Pancreas (tissue), 10 donors: ENCODE results near the gene MRC1. TPM values are rescaled to one million over a fixed set of nuclear protein-coding genes. Genes with fewer than 3 reads are reported as not detected.
A peak's percentile ranks its signal among the peaks of the same experiment; 100 is the strongest.
"Not testable (repeated sequence)": the region's sequence is repeated elsewhere in the genome, so short reads cannot be mapped to it uniquely, and the experiment has no call there.

Source experiments
- ATAC-seq, 4 donors: fragments of 200-7000 bp; cut with Tn5 transposase; one replicate each; pipeline versions ENCODE4 v1.8.0 to v1.9.1; 2020; ENCODE audit warnings: mild to moderate bottlenecking in 4 of 4, moderate library complexity in 4 of 4
- DNase-seq, 6 donors: peaks; one replicate each; pipeline ENCODE4 v3.0.0-alpha.2; 2020
- FAIRE-seq: peaks from 2 replicates; lab custom pipeline; 2012; peaks lifted over from hg19 to GRCh38; lab: Jason Lieb, UNC
- H3K27ac ChIP-seq, 4 donors: fragments of 200-600 bp; sonication (generic); 1 replicate in 3 of 4; 2 replicates in 1 of 4; pipeline versions ENCODE4 v1.5.0 to v1.8.0; 2020
- H3K27me3 ChIP-seq, 4 donors: fragments of 200-600 bp; one replicate each; pipeline ENCODE4 v1.8.0; 2021
- H3K36me3 ChIP-seq, 3 donors: fragments of 200-600 bp; sonication (generic) in 1 of 3; one replicate each; pipeline versions ENCODE4 v1.5.0 to v1.8.0; 2020 to 2021
- H3K4me1 ChIP-seq, 3 donors: fragments of 200-600 bp; one replicate each; pipeline ENCODE4 v1.8.0; 2021
- H3K4me3 ChIP-seq, 4 donors: fragments of 200-600 bp; sonication (generic) in 2 of 4; one replicate each; pipeline versions ENCODE4 v1.5.0 to v1.8.0; 2020 to 2021
- H3K9me3 ChIP-seq, 4 donors: fragments of 200-600 bp; one replicate each; pipeline ENCODE4 v1.8.0; 2021
- CTCF ChIP-seq, 4 donors: fragments of 200-600 bp; sonication (generic) in 3 of 4; IDR thresholded peaks; one replicate each; pipeline versions ENCODE4 v1.5.0 to v1.8.0; 2021; ENCODE audit warnings: antibody characterized with exemption in 4 of 4
- WGBS, 2 donors: extraction: QIAGEN DNeasy Blood & Tissue Kit; methylation state at CpG; one replicate each; pipeline ENCODE4 v1.1.7; 2013; 5-methylcytosine and 5-hydroxymethylcytosine counted together
- intact Hi-C, 3 donors: fragments of 100-400 bp; cut with DNase I; formaldehyde crosslinking; loops; one replicate each; pipeline versions ENCODE4 v1.11.1 to v1.14.2; 2022
- polyA plus RNA-seq, 2 donors: library from polyadenylated mRNA; stranded (reverse); fragments of 200-250 nt; gene quantifications; one replicate each; pipeline ENCODE4 v1.2.3, GENCODE V29; 2013
- total RNA-seq, 6 donors: library from RNA; stranded (reverse); fragmentation: NEBNext Ultra II Directional in 4 of 6; extraction: Animal tissue kit (Norgen Biotek cat#: 25700) in 4 of 6; gene quantifications; one replicate each; pipeline versions ENCODE4 v1.2.1 to v1.2.4, GENCODE V29; 2021 to 2023
- donor health status: healthy with polysubstance abuse.
- donor health status: DM: no; HTN: no; CAD: no; lungs with moderate emphysema.
- donor health status: DM: no; HTN: no; CAD: no.
- donor health status: control.
- donor health status: control.
- donor health status: Bipolar disorder and iron deficiency.
- donor health status: DM: yes; HTN: yes; CAD: no.
- donor health status: DM: no; HTN: no; CAD: no.
- donor health status: DM: no; HTN: no; CAD: no.
- donor health status: DM: yes; HTN: yes; CAD: no.

The MRC1 gene
- total and polyA plus RNA-seq, 8 donors = 1.2 to 23.6 (median 3.1) TPM

- WGBS, 2 donors = 24 to 25% methylated on average over 4 of the region's 4 CpGs
- FAIRE-seq = no peak
- peak in 3 of 4 donors; percentile 46 to 89 (median 67) for ATAC-seq
- H3K9me3 ChIP-seq = no peaks in the 10 kb centered on the region
- peak overlapping the region in 1 of 4 donors; percentile 20 for H3K27ac ChIP-seq
- H3K4me3 ChIP-seq = no peak overlapping the region
- no peaks in the 10 kb centered on the region for H3K36me3 ChIP-seq
- no peaks in the 10 kb centered on the region for H3K27me3 ChIP-seq
- no peaks in the 10 kb centered on the region for H3K4me1 ChIP-seq
- intact Hi-C loops = no loop called here
- no peak for TF ChIP-seq CTCF (IDR thresholded peaks at IDR 0.05)
- DNase-seq = peak in 3 of 6 donors; percentile 30 to 39 (median 32)
Measured at GRCh38 chr10:17923728-17924127, 114.6 kb downstream of the MRC1 start.

DNA sequence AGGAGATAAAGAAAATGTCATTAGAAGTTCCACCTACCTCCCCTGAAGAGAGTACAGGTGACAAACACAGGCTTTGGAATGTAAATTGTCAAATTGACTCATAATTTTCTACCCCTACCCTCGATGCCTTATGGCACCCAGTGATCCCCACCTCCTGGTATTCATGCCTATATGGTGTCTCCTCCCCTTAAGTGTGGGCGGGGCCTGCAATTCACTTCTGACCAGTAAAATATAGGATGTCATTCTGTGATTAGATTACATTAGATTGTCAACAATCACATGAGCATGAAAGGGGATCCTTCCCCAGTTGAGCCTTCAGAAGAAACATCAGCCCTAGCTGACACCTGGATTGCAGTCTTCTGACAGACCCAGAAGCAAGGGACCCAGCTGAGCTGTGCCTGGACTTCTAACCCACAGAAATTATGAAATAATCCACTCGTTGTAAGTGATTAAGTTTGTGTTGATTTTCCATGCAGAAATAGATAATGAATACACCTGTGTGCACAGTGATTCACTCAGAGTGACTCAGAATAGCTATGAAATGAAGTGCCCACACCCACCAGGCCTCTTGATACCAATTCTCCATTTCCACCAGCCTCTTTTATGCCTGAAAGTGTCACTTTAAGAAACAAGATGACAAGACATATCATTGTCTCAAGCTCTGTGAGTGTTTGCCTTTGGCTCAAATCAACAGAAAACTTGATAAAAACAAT is 134.0 kb downstream of the MRC1 start:
- no peaks in the 10 kb centered on the region for H3K27me3 ChIP-seq
- H3K4me1 ChIP-seq = no peaks in the 10 kb centered on the region
- DNase-seq (no peak), ATAC-seq (no peak), FAIRE-seq (no peak)
- H3K27ac ChIP-seq = no peak overlapping the region
- no peak overlapping the region for H3K4me3 ChIP-seq
- no peaks in the 10 kb centered on the region for H3K9me3 ChIP-seq
- no peaks in the 10 kb centered on the region for H3K36me3 ChIP-seq
- 49 to 55% methylated on average over 3 of the region's 3 CpGs for WGBS, 2 donors
- TF ChIP-seq CTCF (IDR thresholded peaks at IDR 0.05) = no peak
- intact Hi-C loops = no loop called here

DNA sequence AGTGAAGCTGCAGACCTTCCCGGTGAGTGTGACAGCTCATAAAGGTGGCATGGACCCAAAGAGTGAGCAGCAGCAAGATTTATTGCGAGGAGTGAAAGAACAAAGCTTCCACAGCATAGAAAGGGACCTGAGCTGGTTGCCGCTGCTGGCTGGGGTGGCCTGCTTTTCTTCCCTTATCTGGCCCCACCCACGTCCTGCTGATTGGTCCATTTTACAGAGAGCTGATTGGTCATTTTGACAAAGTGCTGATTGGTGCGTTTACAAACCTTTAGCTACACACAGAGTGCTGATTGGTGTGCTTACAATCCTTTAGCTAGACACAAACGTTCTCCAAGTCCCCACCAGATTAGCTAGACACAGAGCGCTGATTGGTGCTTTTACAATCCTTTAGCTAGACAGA is 141.1 kb downstream of the MRC1 start:
- 64 to 75% methylated on average over 7 of the region's 7 CpGs for WGBS, 2 donors
- H3K4me3 ChIP-seq, intact Hi-C loops, ATAC-seq, H3K27ac ChIP-seq, FAIRE-seq, H3K4me1 ChIP-seq, H3K27me3 ChIP-seq, H3K9me3 ChIP-seq, DNase-seq, H3K36me3 ChIP-seq: not testable (repeated sequence)

DNA sequence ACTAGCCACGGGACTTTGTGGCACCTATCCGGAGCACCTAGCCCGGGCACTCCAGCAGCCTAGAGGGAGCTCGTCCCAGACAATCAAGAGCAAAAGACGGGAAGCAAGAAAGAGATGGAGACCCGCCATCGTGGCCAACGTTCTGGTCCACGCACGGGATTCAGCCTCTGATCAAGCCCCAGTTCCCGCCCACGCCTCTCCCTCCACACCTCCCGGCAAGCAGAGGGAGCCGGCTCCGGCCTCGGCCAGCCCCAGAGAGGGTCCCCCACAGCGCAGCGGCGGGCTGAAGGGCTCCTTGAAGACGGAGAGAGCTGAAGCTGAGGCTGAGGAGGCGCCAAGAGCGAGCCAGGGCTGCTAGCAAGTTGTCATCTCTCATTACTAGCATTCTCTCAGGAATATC is 141.6 kb downstream of the MRC1 start:
- no peak for ATAC-seq
- WGBS, 2 donors = 86 to 88% methylated on average over 22 of the region's 22 CpGs
- no peak overlapping the region for H3K4me3 ChIP-seq
- no peaks in the 10 kb centered on the region for H3K27me3 ChIP-seq
- intact Hi-C loops = no loop called here
- TF ChIP-seq CTCF (IDR thresholded peaks at IDR 0.05) = no peak
- DNase-seq = peak in 1 of 6 donors; percentile 43
- H3K9me3 ChIP-seq = no peaks in the 10 kb centered on the region
- H3K27ac ChIP-seq = no peak overlapping the region
- H3K4me1 ChIP-seq = no peaks in the 10 kb centered on the region
- no peak for FAIRE-seq
- H3K36me3 ChIP-seq = no peaks in the 10 kb centered on the region

GRCh38 chr10:17951868-17952371 is 142.8 kb downstream of the MRC1 start, which contains the start of gene SLC39A12:
TSS of gene SLC39A12 (plus strand) at chr10:17951918. CDS start at chr10:17953277, 1,359 bp downstream.
- no peak for FAIRE-seq

GRCh38 chr10:17954372-17954771 is 145.2 kb downstream of the MRC1 start:
- FAIRE-seq, H3K9me3 ChIP-seq, H3K27ac ChIP-seq, intact Hi-C loops, DNase-seq, ATAC-seq, H3K4me3 ChIP-seq, H3K4me1 ChIP-seq, H3K27me3 ChIP-seq, H3K36me3 ChIP-seq: not testable (repeated sequence)
- WGBS, 2 donors = 81 to 90% methylated on average over 10 of the region's 10 CpGs

More at GRCh38 chr10:17951868-17952371, 142.8 kb downstream of the MRC1 start, which contains the start of gene SLC39A12:
- DNase-seq (no peak), ATAC-seq (no peak)
- H3K4me1 ChIP-seq = no peaks in the 10 kb centered on the region
- no peaks in the 10 kb centered on the region for H3K36me3 ChIP-seq
- no peaks in the 10 kb centered on the region for H3K9me3 ChIP-seq
- 40 to 44% methylated on average over 3 of the region's 3 CpGs for WGBS, 2 donors
- no peak for TF ChIP-seq CTCF (IDR thresholded peaks at IDR 0.05)
- no peak within 1 kb of the TSS for H3K4me3 ChIP-seq
- intact Hi-C loops = no loop called here
- H3K27me3 ChIP-seq = no peaks in the 10 kb centered on the region
- no peak within 1 kb of the TSS for H3K27ac ChIP-seq
